A549 (cell line): ENCODE measurements around the gene GLRX3.

Experiments
- BHLHE40 ChIP-seq: IDR thresholded peaks from 2 replicates; pipeline ENCODE4 v1.6.1; 2012; ENCODE audit warnings: low read depth, low read length, inconsistent platforms
- CTCF ChIP-seq: fragments of >200 bp; sonication (Bioruptor Twin); formaldehyde crosslinking; IDR thresholded peaks from 3 replicates; pipeline ENCODE4 v1.5.1; 2016
- ELK1 ChIP-seq: fragments of 150-350 bp; IDR thresholded peaks from 2 replicates; pipeline ENCODE4 v1.6.1; 2014; ENCODE audit warnings: low read depth, mild to moderate bottlenecking, low read length
- HOXA7 ChIP-seq: fragments of 250-450 bp; sonication (Bioruptor Pico); IDR thresholded peaks from 2 replicates; pipeline ENCODE4 v1.5.0; 2020; ENCODE audit warnings: mild to moderate bottlenecking, moderate library complexity
- USF2 ChIP-seq: fragments of 450-650 bp; IDR thresholded peaks from 2 replicates; pipeline ENCODE4 v1.6.1; 2014; ENCODE audit warnings: antibody characterized with exemption

- no peak for TF ChIP-seq HOXA7
- no peak for TF ChIP-seq USF2
- TF ChIP-seq ELK1: no peak
- TF ChIP-seq CTCF: no peak
- no peak for TF ChIP-seq BHLHE40
Observed at GRCh38 chr10:130171196-130171595, 35.0 kb downstream of the GLRX3 start.
